GM06990 (cell line): ENCODE measurements around the gene FUBP3.

Source experiments
- DNase-seq: peaks from one replicate; pipeline ENCODE4 v3.0.0-alpha.2; 2011; ENCODE audit not compliant: insufficient read length; ENCODE audit errors: extremely low read depth
- H3K27me3 ChIP-seq: replicated peaks from 2 replicates; pipeline ENCODE4 v1.6.0; 2011; ENCODE audit warnings: low read length; ENCODE audit not compliant: control insufficient read depth, insufficient read depth
- H3K36me3 ChIP-seq: 2 replicates; pipeline ENCODE4 v1.5.1; 2011; ENCODE audit warnings: low read length; ENCODE audit not compliant: control insufficient read depth, insufficient read depth
- H3K4me3 ChIP-seq: replicated peaks from 2 replicates; pipeline ENCODE4 v1.5.1; 2011; ENCODE audit warnings: low read depth, mild to moderate bottlenecking, control low read depth, low read length
- TF ChIP-seq, protein P1 (sequence below): IDR thresholded peaks from 2 replicates; pipeline ENCODE4 v1.5.1; 2011; ENCODE audit warnings: low read length, control low read depth, mild to moderate bottlenecking, inconsistent platforms; ENCODE audit not compliant: insufficient read depth, poor library complexity, severe bottlenecking

FUBP3 gene

DNA sequence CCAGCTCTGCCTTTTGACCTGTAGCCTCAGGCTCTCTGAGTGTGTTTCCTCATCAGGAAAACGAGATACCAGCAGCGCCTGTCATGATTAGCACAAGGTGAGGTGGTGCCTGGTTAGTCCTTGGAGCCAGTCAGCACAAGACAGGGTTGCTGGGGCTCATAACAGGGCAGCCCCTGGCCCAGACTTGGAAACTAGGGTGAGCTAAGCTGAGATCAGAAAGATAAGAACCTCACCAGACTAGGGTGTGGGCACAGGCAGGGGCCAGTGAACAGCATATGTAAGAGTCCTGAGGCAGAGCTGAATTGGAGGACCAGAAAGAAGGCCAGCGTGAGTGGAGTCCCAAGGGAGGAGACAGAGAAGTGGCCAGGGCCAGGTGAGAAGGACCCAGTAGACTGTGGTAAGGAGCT, 42.7 kb upstream of the FUBP3 start:
- Histone ChIP-seq H3K27me3 (peaks cover 11% of the 10 kb centered on the region), H3K4me3 (no peak overlapping the region), H3K36me3 (no peaks in the 10 kb centered on the region)
- no peak for DNase-seq
- TF ChIP-seq, protein P1, sequence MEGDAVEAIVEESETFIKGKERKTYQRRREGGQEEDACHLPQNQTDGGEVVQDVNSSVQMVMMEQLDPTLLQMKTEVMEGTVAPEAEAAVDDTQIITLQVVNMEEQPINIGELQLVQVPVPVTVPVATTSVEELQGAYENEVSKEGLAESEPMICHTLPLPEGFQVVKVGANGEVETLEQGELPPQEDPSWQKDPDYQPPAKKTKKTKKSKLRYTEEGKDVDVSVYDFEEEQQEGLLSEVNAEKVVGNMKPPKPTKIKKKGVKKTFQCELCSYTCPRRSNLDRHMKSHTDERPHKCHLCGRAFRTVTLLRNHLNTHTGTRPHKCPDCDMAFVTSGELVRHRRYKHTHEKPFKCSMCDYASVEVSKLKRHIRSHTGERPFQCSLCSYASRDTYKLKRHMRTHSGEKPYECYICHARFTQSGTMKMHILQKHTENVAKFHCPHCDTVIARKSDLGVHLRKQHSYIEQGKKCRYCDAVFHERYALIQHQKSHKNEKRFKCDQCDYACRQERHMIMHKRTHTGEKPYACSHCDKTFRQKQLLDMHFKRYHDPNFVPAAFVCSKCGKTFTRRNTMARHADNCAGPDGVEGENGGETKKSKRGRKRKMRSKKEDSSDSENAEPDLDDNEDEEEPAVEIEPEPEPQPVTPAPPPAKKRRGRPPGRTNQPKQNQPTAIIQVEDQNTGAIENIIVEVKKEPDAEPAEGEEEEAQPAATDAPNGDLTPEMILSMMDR, result no peak

DNA sequence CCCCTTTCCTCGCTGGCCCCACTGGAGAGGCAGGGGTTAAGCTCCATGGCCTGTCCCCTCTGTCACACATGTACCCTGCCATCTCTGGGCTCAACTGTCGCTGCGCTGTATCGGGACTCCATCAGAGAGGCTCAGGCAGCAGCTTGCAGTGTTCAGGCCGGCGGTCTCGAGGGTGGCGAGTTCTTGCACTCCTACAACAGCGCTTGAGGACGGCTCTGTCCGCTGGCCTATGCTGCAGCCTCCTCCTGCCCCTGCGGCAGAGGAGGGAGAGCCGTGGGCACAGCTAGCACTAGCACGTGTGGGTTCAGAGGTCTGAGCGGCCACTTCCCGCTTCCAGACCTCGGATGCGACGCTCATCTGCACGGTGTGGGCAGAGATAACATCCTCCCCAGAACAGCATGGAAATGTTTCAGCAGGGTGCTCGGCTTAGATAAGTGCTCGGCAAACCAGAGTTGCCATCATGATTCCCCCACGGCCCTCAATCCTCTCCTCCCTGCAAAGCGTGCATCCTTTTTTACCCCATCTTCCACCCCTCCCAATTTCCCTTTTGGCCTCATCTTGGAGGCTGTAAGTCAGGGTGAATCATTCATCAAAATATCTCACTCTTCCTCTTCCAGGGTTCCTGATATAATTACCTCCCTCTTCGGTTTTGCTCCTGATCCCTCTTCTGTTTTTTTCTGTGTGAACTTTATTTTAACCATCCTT, 41.9 kb upstream of the FUBP3 start:
- TF ChIP-seq, protein P1, result no peak
- DNase-seq, result no peak
- Histone ChIP-seq H3K36me3 (no peaks in the 10 kb centered on the region), H3K4me3 (no peak overlapping the region), H3K27me3 (peaks cover 11% of the 10 kb centered on the region)

DNA sequence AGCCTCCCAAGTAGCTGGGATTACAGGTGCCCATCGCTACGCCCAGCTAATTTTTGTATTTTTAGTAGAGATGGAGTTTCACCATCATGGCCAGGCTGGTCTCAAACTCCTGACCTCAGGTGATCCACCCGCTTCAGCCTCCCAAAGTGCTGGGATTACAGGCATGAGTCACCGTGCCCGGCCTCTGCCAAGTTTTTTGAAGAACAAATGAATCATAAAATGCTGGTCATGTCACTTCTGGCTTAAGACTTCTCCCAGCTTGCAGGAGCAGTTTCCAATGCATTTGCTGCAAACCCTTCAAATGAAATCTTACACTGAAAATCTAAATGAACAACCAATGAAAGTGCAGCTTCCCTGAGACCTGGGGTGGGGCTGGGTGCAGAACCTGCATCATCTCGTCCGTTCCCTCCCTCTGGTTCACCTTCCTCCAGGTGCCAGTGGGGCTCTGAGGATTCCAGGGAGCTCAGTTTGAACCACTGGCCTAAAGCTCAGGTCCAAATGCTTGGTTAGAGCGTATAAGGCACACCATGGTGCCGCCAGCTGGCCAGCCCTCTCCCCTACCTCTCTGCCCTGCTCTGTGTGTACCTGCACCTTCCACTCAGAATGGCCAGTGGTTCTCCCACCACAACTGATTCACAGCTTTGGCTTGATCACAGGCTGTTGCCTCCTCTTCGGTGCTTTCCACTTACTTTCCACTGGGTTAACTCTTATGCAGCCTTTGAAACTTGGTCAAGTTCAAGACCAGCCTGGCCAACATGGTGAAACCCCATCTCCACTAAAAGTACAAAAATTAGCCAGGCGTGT, 39.8 kb upstream of the FUBP3 start:
- no peaks in the 10 kb centered on the region for H3K36me3 ChIP-seq
- peaks cover 11% of the 10 kb centered on the region for H3K27me3 ChIP-seq
- no peak overlapping the region for H3K4me3 ChIP-seq
- no peak for DNase-seq
- TF ChIP-seq, protein P1, result no peak

DNA sequence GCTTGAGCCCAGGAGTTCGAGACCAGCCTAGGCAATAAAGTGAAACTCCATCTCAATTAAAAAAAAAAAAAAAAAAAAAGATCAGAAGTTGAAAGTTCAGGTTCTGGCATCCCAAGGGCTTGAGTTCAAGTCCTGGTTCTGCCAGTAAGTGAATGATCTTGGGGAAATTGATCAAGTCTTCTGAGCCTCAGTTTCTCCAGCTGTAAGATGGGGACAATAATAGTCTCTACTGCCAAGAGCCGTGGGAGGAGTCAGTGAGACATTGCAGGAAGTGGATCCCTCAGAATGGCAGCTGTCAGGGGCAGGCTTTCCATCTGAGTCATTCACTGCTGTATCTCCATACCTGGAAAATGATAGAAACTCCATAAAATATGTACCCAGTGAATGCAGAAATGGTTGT, 37.8 kb upstream of the FUBP3 start:
- Histone ChIP-seq H3K36me3 (no peaks in the 10 kb centered on the region), H3K4me3 (no peak overlapping the region), H3K27me3 (peaks cover 8% of the 10 kb centered on the region)
- TF ChIP-seq, protein P1, result no peak
- DNase-seq, result no peak

DNA sequence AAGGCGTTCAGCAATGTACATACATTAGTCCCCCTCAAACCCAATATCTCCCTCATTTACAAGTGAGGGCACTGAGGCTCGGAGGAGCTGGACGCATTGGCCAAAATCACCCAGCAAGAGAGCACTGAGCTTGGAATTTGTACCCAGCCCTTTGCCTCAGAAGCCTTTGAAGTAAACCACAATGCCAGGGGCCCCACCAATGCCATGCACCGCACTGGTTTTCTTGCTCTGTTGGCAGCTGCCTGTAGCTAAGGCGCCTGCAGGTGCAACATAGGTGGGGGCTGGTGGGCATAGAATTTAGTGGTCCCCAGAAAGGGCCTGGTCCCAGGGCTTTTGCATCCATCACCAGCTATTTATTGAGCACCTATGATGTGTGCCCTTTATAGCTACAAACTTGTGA, 37.3 kb upstream of the FUBP3 start:
- peaks cover 8% of the 10 kb centered on the region for H3K27me3 ChIP-seq
- H3K36me3 ChIP-seq, result no peaks in the 10 kb centered on the region
- no peak overlapping the region for H3K4me3 ChIP-seq
- DNase-seq, result no peak
- TF ChIP-seq, protein P1, result no peak
